ENCODE data around the gene VSTM2B.
"Not testable (repeated sequence)": the region's sequence is repeated elsewhere in the genome, so short reads cannot be mapped to it uniquely, and the experiment has no call there.

Gene VSTM2B

GRCh38 chr19:29532097-29532496 is 6.3 kb downstream of the VSTM2B start:
- no peak for DNase-seq

GRCh38 chr19:29532956-29533355 is 7.2 kb downstream of the VSTM2B start:
- DNase-seq: no peak

- DNase-seq: no peak
These were observed 8.1 kb downstream of the VSTM2B start for GRCh38 chr19:29533578-29534544.

DNA sequence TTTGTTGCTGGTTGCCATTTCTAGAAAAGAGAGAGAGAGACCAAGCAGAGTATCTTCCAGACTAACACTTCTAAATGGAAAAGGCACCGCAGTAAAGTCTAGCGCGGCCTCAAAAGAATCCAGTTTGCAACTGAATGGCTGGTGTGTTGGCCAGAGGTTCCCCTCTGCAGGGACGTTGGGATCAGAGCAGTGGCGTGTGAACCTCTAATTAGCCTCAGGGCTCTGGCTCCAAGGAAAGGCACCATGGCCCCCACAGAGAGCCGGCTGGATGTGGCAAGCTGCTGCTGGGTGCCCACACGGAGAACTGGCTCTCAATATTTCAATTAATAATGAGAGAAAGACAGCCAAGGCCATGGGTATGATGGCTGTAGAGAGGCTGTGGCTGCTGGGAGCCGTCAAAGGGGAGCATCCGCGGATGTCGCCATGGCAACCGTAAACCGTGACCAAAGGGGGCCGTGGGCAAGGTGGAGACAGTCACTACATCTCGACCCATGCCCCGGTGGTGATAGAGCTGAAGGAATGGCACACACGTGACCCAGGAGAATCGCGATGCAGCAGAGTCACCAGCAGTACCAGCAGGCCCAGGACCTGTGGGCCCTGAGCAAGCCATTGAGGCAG is 9.5 kb downstream of the VSTM2B start:
- no peak for DNase-seq

GRCh38 chr19:29535984-29536508 is 10.3 kb downstream of the VSTM2B start:
- DNase-seq: no peak

DNA sequence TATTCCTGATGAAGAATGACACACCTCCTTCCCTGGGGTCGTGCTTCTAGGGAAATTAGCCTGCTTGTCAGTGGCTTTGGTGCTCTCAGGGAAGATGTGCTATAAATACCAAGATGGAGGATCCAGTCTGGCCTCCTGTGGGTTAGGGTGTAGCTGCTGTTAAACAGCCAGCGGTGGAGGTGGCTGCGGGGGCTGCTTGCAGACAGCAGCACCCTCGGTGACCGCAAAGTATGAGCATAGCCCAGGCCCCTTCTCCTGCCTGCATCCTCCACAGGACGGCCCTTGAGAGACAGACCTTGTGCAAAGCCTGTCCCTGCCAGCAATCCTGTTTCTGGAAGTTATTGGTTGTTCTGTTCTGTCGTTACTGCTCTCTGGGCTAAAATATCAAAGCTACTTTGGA is 11.4 kb downstream of the VSTM2B start:
- DNase-seq: no peak

- DNase-seq: no peak
These were observed 11.8 kb downstream of the VSTM2B start for GRCh38 chr19:29537601-29538000.

DNA sequence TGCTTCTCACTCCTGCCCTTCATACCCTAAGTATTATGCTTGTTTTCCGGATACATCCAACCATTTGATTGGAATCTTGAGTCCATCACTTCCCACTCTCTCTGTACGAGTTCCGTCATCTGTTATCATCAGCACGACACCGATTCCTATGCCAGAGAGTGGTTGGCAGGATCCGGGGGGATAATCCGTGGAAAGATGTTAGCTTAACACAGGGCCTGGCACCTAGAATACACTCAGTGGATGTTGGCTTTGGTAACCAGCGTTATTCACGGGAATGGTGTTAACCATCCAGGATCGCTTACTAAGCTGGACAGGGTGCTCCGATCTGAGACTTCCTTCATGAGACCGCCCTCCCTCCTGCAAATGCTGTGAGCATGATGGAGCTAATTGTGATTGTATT is 12.4 kb downstream of the VSTM2B start:
- no peak for DNase-seq

GRCh38 chr19:29538651-29539050 is 12.9 kb downstream of the VSTM2B start:
- DNase-seq: no peak

DNA sequence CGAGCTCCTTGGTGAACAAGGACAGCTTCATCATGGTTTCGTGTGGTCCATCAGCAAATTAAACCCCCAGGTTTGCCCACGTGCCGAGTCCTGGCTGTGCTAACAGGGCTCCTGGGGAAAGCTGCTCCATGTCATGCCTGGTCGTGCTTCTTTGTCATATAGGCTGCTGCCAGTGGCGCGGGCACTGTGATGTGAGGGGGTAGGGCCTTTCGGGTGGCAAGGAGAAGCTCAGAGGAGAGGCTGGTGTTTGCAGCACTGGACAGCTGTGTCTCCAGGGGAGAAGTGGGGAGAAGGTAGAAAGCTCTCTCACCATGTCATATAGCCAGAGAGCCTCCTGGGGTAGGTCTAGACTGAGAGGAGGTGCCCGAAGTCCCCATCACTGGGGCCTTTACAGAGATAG is 13.3 kb downstream of the VSTM2B start:
- no peak for DNase-seq

- no peak for DNase-seq
These were observed 13.9 kb downstream of the VSTM2B start for GRCh38 chr19:29539670-29540069.

GRCh38 chr19:29540114-29540513 is 14.3 kb downstream of the VSTM2B start:
- DNase-seq: no peak

DNA sequence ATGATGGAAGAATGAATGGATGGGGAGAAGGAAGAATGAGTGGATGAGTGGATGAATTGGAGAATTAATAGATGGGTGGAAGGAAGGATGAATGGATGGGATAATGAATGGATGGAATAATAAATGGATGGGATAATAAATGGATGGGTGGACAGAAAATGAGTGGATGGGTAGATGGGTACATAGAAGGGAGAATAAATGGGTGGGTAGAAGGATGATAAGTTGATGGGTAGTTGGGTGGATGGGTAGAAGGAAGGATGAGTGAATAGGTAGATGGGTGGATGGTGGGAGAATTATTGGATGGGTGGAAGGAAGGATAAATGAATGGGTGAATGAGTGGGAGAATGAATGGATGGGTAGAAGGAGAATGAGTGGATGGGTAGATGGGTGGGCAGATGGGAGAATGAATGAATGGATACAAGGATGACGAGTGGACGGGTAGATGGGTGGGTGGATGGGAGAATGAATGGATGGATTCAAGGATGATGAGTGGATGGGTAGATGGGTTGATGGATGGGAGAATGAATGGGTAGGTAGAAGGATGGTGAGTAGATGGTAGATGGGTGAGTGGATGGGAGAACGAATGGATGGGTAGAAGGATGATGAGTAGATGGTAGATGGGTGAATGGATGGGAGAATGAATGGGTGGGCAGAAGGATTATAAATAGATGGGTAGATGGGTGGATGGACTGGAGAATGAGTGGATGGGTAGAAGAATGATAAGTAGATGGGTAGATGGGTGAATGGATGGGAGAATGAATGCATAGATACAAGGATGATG is 15.9 kb downstream of the VSTM2B start:
- no peak for DNase-seq

GRCh38 chr19:29542327-29542726 is 16.5 kb downstream of the VSTM2B start:
- no peak for DNase-seq

GRCh38 chr19:29542776-29543175 is 17.0 kb downstream of the VSTM2B start:
- no peak for DNase-seq

GRCh38 chr19:29543381-29543780 is 17.6 kb downstream of the VSTM2B start:
- no peak for DNase-seq

- no peak for DNase-seq
These were observed 19.0 kb downstream of the VSTM2B start for GRCh38 chr19:29544656-29545360.

DNA sequence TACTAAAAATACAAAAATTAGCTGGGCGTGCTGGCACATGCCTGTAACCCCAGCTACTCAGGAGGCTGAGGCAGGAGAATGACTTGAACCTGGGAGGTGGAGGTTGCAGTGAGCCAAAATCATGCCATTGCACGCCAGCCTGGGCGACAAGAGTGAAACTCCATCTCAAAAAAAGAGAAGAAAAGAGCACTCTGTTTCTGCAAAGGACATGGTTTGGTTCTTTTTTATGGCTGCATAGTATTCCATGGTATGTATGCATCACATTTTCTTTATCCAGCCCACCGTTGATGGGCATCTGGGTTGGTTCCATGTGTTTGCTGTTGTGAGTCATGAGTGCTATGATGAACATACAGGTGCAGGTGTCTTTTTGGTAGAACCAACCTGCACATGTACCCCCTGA is 19.7 kb downstream of the VSTM2B start:
- DNase-seq: not testable (repeated sequence)

DNA sequence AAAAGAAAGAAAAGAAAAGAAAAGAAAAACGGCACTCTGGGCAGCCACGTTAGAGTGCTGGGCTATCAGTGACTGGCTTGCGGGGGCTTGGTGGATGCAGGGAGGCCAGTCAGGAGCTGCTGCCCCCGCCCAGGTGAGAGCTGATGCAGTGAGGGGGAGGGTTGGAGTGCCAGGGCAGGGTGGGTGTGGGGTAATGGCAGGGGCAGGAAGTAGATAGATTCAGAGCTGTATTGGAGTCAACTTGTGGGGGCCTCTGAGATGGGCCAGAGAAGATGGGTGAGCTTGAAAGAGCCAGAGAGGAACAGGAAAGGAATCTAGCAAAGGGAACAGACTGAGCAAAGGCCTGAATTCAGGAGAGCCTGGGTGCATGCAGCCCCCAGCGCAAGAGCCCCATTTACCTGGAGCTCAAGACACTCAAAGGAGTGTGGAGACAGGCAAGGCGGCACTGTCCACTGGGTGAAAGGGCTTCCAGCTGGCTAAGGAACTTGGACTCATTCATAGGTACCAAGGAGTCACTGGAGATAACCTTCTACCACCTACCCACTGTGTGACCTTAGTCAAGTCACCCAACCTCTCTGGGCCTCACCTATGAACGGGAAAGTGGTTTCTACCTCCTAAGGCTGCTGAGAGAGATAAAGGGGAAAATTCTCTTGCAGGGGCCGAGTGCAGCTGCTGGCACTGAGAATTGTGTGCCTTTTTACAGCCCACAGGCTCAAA is 20.2 kb downstream of the VSTM2B start:
- no peak for DNase-seq

- no peak for DNase-seq
These were observed 20.9 kb downstream of the VSTM2B start for GRCh38 chr19:29546583-29547190.

DNA sequence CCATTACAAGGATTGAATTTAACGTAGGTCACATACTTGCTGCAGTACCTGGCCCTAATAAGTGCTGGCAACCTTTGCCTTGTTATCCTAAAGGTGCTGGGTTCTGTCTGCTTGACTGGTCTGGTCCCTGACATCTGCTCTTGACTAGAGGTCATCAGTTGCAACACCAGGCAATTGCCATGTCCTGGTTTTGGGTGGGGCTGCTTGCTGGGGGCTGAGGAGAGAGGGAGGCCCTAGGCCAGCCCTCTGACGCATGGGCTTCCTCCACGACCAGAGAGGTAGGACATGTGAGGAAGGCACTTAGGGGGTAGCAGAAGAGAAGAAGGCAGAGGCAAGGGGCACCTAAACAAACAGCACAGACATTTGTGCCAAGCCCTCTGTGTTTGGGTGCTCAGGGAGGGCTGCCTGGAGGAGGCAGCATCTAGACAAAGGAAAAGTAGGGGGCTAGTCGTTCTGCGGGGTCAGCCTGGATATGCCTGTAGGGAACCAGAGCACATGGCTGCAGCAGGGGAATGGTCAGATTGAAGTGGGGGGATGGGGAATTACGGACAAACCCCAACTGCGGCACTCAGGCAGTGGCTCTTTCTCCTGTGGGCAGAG is 21.7 kb downstream of the VSTM2B start:
- no peak for DNase-seq
